IPS DF 6.9 (cell line): Measurements from ENCODE around the gene GNG12.

Experiments used
- DNase-seq: peaks from one replicate; pipeline ENCODE4 v3.0.0-alpha.2; 2013; ENCODE audit warnings: low read depth, low spot score
- H3K27ac ChIP-seq: one replicate; pipeline ENCODE4 v1.5.1; 2013; ENCODE audit warnings: low read length, control low read depth
- H3K27me3 ChIP-seq: 2 replicates; pipeline ENCODE4 v1.6.1; 2013; ENCODE audit warnings: mild to moderate bottlenecking, low read length; ENCODE audit not compliant: control insufficient read depth, insufficient read depth
- H3K36me3 ChIP-seq: 2 replicates; pipeline ENCODE4 v1.6.1; 2013; ENCODE audit warnings: low read length; ENCODE audit not compliant: control insufficient read depth, insufficient read depth
- H3K4me1 ChIP-seq: 2 replicates; pipeline ENCODE4 v1.6.1; 2013; ENCODE audit warnings: low read length; ENCODE audit not compliant: control insufficient read depth, insufficient read depth
- H3K4me3 ChIP-seq: 2 replicates; pipeline ENCODE4 v1.5.1; 2013; ENCODE audit warnings: mild to moderate bottlenecking, low read length
- H3K9me3 ChIP-seq: 2 replicates; pipeline ENCODE4 v1.6.1; 2013; ENCODE audit warnings: low read length, inconsistent platforms; ENCODE audit not compliant: control insufficient read depth, insufficient read depth
- WGBS: extraction: QIAGEN DNeasy Blood & Tissue Kit; methylation state at CpG from one replicate; pipeline ENCODE4 v1.1.7; 2013; ENCODE audit warnings: mixed read lengths, missing lambda C conversion rate; ENCODE audit not compliant: insufficient read length, insufficient coverage; 5-methylcytosine and 5-hydroxymethylcytosine counted together

Gene GNG12

GRCh38 chr1:67802565-67802964 lies 30.7 kb downstream of the GNG12 start:
- no peak overlapping the region for H3K4me3 ChIP-seq
- H3K27ac ChIP-seq = no peak overlapping the region
- DNase-seq = no peak
- H3K9me3 ChIP-seq = no peaks in the 10 kb centered on the region
- H3K27me3 ChIP-seq = no peaks in the 10 kb centered on the region
- no CpG with 5 or more reads among the region's 3 CpGs for WGBS
- peaks cover 3% of the 10 kb centered on the region; the same call in 1 of the 2 replicates for H3K4me1 ChIP-seq
- H3K36me3 ChIP-seq = no peaks in the 10 kb centered on the region

DNA sequence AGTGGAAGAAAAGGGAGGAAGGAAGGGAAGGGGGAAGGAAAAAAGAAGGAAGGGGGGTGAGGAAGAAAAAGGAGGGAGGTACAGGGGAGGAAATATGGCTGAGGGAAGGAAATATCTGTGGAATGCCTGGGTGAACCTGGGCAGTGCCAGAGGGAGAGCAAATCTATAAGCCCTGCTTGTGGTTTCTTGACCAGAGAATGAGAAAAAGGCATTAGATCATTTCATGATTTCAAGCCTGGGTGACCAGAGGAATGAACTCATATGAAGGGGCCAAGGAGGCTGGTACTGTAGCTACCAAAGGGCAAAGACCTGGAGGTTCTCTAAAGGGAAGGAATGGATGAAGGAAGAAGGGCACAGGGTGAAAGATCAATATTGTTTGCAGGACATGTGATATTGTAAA lies 31.4 kb downstream of the GNG12 start:
- Histone ChIP-seq H3K27ac (no peak overlapping the region), H3K4me1 (peaks cover 3% of the 10 kb centered on the region; the same call in 1 of the 2 replicates), H3K27me3 (no peaks in the 10 kb centered on the region), H3K4me3 (no peak overlapping the region), H3K36me3 (no peaks in the 10 kb centered on the region), H3K9me3 (no peaks in the 10 kb centered on the region)
- DNase-seq = no peak

- Histone ChIP-seq H3K36me3 (no peaks in the 10 kb centered on the region), H3K4me1 (peaks cover 4% of the 10 kb centered on the region), H3K27ac (no peak overlapping the region), H3K27me3 (no peaks in the 10 kb centered on the region), H3K4me3 (no peak overlapping the region), H3K9me3 (no peaks in the 10 kb centered on the region)
- no CpG with 5 or more reads among the region's 8 CpGs for WGBS
- DNase-seq = no peak
Measured at GRCh38 chr1:67795179-67795912, 37.9 kb downstream of the GNG12 start.

GRCh38 chr1:67793562-67793961 lies 39.7 kb downstream of the GNG12 start:
- no peak overlapping the region for H3K4me3 ChIP-seq
- DNase-seq = no peak
- H3K4me1 ChIP-seq = peaks cover 4% of the 10 kb centered on the region
- H3K27ac ChIP-seq = no peak overlapping the region
- H3K27me3 ChIP-seq = no peaks in the 10 kb centered on the region
- no peaks in the 10 kb centered on the region for H3K36me3 ChIP-seq
- WGBS = no CpG with 5 or more reads among the region's 3 CpGs
- no peaks in the 10 kb centered on the region for H3K9me3 ChIP-seq

- Histone ChIP-seq H3K9me3 (no peaks in the 10 kb centered on the region), H3K36me3 (no peaks in the 10 kb centered on the region), H3K27ac (no peak overlapping the region), H3K4me3 (no peak overlapping the region), H3K27me3 (no peaks in the 10 kb centered on the region), H3K4me1 (peaks cover 4% of the 10 kb centered on the region)
- WGBS = no CpG with 5 or more reads among the region's 1 CpG
- DNase-seq = no peak
Measured at GRCh38 chr1:67792741-67793458, 40.4 kb downstream of the GNG12 start.

GRCh38 chr1:67792103-67792502 lies 41.2 kb downstream of the GNG12 start:
- DNase-seq = no peak
- H3K4me1 ChIP-seq = peaks cover 4% of the 10 kb centered on the region
- WGBS = no CpG with 5 or more reads among the region's 5 CpGs
- H3K4me3 ChIP-seq = no peak overlapping the region
- no peaks in the 10 kb centered on the region for H3K36me3 ChIP-seq
- H3K27me3 ChIP-seq = no peaks in the 10 kb centered on the region
- H3K27ac ChIP-seq = no peak overlapping the region
- no peaks in the 10 kb centered on the region for H3K9me3 ChIP-seq

GRCh38 chr1:67791686-67792085 lies 41.6 kb downstream of the GNG12 start:
- Histone ChIP-seq H3K4me1 (peaks cover 4% of the 10 kb centered on the region), H3K9me3 (no peaks in the 10 kb centered on the region), H3K27me3 (no peaks in the 10 kb centered on the region), H3K36me3 (no peaks in the 10 kb centered on the region), H3K4me3 (no peak overlapping the region), H3K27ac (no peak overlapping the region)
- DNase-seq = no peak
- WGBS = no CpG with 5 or more reads among the region's 3 CpGs

DNA sequence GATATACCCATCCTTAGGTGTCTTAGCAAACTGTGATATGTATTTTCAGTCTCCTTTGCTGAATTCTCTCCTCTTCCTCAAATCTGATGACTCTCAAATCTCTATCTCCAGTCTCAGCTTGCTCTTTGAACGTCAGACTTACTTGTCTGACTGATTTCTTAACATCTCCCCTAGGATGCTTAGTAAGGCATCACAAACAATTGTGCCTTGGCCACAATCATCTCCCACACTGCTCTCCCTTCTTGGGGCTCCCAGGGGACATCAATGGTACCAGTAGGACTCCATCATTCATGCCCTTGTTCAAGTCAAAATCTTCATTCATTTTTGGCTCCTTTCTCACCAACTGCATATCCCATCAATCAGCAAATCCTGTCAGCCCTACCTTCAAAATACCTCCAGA lies 42.0 kb downstream of the GNG12 start:
- Histone ChIP-seq H3K9me3 (no peaks in the 10 kb centered on the region), H3K4me1 (peaks cover 4% of the 10 kb centered on the region), H3K27me3 (no peaks in the 10 kb centered on the region), H3K4me3 (no peak overlapping the region), H3K36me3 (no peaks in the 10 kb centered on the region), H3K27ac (no peak overlapping the region)
- DNase-seq = no peak
- WGBS = no CpG with 5 or more reads among the region's 1 CpG

GRCh38 chr1:67790201-67790692 lies 43.0 kb downstream of the GNG12 start:
- Histone ChIP-seq H3K27me3 (no peaks in the 10 kb centered on the region), H3K27ac (no peak overlapping the region), H3K4me1 (peaks cover 4% of the 10 kb centered on the region), H3K9me3 (no peaks in the 10 kb centered on the region), H3K36me3 (no peaks in the 10 kb centered on the region), H3K4me3 (no peak overlapping the region)
- DNase-seq = no peak
- no CpG with 5 or more reads among the region's 7 CpGs for WGBS

- DNase-seq = no peak
- WGBS = no CpG with 5 or more reads among the region's 6 CpGs
- peaks cover 4% of the 10 kb centered on the region for H3K4me1 ChIP-seq
- no peak overlapping the region for H3K27ac ChIP-seq
- no peak overlapping the region for H3K4me3 ChIP-seq
- no peaks in the 10 kb centered on the region for H3K36me3 ChIP-seq
- no peaks in the 10 kb centered on the region for H3K27me3 ChIP-seq
- H3K9me3 ChIP-seq = no peaks in the 10 kb centered on the region
Measured at GRCh38 chr1:67789551-67789950, 43.7 kb downstream of the GNG12 start.
